ENCODE data around the gene SHISAL2A. TPM values are rescaled to one million over a fixed set of nuclear protein-coding genes. Genes with fewer than 3 reads are reported as not detected.

SHISAL2A gene
- total RNA-seq, 1 donor from 2014 or later = 0.65 TPM

DNA sequence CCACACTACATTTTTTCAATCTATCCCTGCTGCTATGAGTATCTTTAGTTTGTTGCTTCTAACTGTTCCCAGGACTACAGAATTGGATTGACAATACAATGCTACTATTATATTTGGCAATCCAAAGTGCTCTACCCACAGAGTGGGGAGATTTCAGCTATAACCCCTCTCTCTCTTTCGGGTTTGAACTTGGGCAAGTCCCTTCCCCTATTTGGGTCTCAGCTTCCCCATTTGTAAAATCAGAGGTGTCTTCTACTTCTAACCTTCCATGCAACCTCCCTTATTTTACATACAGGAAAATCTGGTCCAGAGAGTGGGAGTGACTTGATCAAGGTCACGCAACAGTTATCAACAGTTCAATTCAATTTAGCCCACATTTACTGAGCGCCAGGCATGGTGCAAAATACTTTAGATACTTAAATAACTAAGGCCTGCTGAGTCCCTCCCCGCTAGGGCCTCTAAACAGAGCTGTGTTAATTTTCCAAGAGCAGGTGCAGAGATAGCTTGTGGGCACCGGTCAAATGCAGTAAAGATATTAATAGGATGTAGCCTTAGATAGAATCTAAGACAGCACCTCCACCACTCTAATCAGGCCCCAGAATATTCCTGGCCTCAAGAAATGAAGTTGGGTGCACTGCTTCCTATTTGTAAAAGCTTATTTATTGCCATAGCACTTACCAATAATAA, 40.2 kb upstream of the SHISAL2A start:
- no peak for DNase-seq (ENCODE audit: low read depth, low spot score)
- H3K36me3 Mint-ChIP-seq (ENCODE audit: low read depth) = no peaks in the 10 kb centered on the region
- H3K4me3 Mint-ChIP-seq = no peak overlapping the region
- H3K27ac Mint-ChIP-seq (ENCODE audit: unreplicated experiment) = no peak overlapping the region
- no peaks in the 10 kb centered on the region for H3K27me3 Mint-ChIP-seq (ENCODE audit: low read depth)
- H3K9me3 Mint-ChIP-seq = no peaks in the 10 kb centered on the region
- TF ChIP-seq, protein P1, sequence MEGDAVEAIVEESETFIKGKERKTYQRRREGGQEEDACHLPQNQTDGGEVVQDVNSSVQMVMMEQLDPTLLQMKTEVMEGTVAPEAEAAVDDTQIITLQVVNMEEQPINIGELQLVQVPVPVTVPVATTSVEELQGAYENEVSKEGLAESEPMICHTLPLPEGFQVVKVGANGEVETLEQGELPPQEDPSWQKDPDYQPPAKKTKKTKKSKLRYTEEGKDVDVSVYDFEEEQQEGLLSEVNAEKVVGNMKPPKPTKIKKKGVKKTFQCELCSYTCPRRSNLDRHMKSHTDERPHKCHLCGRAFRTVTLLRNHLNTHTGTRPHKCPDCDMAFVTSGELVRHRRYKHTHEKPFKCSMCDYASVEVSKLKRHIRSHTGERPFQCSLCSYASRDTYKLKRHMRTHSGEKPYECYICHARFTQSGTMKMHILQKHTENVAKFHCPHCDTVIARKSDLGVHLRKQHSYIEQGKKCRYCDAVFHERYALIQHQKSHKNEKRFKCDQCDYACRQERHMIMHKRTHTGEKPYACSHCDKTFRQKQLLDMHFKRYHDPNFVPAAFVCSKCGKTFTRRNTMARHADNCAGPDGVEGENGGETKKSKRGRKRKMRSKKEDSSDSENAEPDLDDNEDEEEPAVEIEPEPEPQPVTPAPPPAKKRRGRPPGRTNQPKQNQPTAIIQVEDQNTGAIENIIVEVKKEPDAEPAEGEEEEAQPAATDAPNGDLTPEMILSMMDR (conservative IDR thresholded peaks at IDR 0.05) = no peak
- peaks cover 35% of the 10 kb centered on the region for H3K4me1 Mint-ChIP-seq

DNA sequence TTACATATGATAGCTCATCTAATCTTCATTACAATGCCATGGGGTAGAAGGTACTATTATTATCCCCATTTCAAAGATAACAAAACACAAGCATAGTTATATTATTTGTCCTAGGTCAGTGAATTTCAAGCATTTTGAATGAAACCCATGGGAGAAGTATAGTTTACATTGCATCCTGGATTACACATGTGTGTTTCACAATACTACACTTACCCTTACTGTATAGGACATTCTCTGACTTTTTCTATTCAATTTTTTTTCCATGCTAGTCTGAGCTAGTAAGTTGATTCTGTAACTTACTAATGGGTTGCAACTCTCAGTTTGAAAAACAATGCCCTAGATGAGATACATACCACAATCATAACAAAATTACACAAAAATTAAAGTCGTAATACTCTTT, 39.5 kb upstream of the SHISAL2A start:
- no peak for DNase-seq (ENCODE audit: low read depth, low spot score)
- Mint-ChIP-seq H3K36me3 (ENCODE audit: low read depth) (no peaks in the 10 kb centered on the region), H3K9me3 (no peaks in the 10 kb centered on the region), H3K27ac (ENCODE audit: unreplicated experiment) (no peak overlapping the region), H3K4me1 (peaks cover 34% of the 10 kb centered on the region), H3K27me3 (ENCODE audit: low read depth) (no peaks in the 10 kb centered on the region), H3K4me3 (no peak overlapping the region)
- TF ChIP-seq, protein P1 (conservative IDR thresholded peaks at IDR 0.05) = no peak

DNA sequence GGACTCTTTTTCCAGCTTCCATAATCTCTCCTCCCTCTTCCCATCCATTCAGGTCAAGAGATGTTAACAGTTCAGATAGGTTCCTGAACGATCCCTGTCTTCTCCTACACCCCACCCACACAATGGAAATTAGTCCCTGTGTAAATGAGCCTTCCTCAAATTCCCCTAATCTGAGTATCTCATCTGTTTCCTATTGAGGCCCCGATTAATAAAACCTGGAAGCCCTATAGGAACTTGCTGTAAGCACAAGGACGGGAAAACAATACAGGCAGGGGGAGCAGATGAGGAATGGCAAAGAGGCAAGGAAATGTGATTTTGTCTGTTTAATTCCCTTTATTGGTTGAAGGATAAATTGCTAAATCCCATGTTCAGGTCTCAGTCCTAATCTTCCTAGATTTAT, 37.9 kb upstream of the SHISAL2A start:
- Mint-ChIP-seq H3K4me3 (no peak overlapping the region), H3K36me3 (ENCODE audit: low read depth) (no peaks in the 10 kb centered on the region), H3K27ac (ENCODE audit: unreplicated experiment) (no peak overlapping the region), H3K27me3 (ENCODE audit: low read depth) (no peaks in the 10 kb centered on the region), H3K9me3 (peaks cover 3% of the 10 kb centered on the region), H3K4me1 (peaks cover 20% of the 10 kb centered on the region)
- TF ChIP-seq, protein P1 (conservative IDR thresholded peaks at IDR 0.05) = no peak
- DNase-seq (ENCODE audit: low read depth, low spot score) = no peak

DNA sequence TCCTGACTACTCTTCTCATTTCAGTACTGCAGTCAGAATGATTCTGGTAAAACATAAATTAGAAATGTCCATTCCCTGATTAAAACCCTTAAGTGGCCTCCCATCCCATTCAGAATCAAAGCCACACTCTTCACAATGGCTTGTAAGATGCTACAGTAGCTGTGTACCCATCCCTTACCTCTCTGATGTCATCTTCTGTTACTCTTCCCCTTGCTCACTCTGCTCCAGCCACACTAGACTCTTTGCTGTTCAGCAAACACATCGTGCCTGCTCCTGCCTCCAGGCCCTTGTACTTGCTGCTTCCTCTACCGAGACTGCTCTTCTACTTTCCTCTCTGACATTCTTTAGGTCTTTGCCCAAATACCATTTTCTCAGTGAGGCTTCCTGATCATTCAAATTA, 35.1 kb upstream of the SHISAL2A start:
- no peaks in the 10 kb centered on the region for H3K27me3 Mint-ChIP-seq (ENCODE audit: low read depth)
- H3K27ac Mint-ChIP-seq (ENCODE audit: unreplicated experiment) = no peak overlapping the region
- TF ChIP-seq, protein P1 (conservative IDR thresholded peaks at IDR 0.05) = no peak
- H3K4me3 Mint-ChIP-seq = no peak overlapping the region
- peaks cover 3% of the 10 kb centered on the region for H3K9me3 Mint-ChIP-seq
- H3K36me3 Mint-ChIP-seq (ENCODE audit: low read depth) = no peaks in the 10 kb centered on the region
- DNase-seq (ENCODE audit: low read depth, low spot score) = no peak
- H3K4me1 Mint-ChIP-seq = peaks cover 18% of the 10 kb centered on the region

DNA sequence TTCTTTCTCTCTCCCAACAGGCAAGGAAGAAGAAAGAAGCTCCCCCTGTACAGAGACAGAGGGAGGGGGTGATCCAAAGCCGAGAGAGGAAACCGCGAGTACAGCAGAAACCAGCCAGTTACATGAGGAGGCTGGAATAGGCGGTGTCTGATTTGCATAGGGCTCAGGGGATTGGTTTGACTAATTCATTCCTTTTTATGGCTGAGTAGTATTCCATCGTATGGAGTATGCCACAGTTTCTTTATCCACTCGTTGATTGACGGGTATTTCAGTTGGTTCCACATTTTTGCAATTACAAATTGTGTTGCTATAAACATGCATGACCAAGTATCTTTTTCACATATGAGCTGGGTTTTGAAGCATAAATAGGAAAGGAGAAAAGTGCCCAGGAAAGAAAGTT, 34.2 kb upstream of the SHISAL2A start:
- Mint-ChIP-seq H3K27me3 (ENCODE audit: low read depth) (no peaks in the 10 kb centered on the region), H3K4me3 (no peak overlapping the region), H3K4me1 (peaks cover 26% of the 10 kb centered on the region), H3K36me3 (ENCODE audit: low read depth) (no peaks in the 10 kb centered on the region), H3K27ac (ENCODE audit: unreplicated experiment) (no peak overlapping the region), H3K9me3 (peaks cover 3% of the 10 kb centered on the region)
- TF ChIP-seq, protein P1 (conservative IDR thresholded peaks at IDR 0.05) = no peak
- no peak for DNase-seq (ENCODE audit: low read depth, low spot score)

Data from neural crest cell (in vitro differentiated cells).